ENCODE measurements around the gene TBC1D22B.
"Not testable (repeated sequence)": the region's sequence is repeated elsewhere in the genome, so short reads cannot be mapped to it uniquely, and the experiment has no call there.

TBC1D22B gene

DNA sequence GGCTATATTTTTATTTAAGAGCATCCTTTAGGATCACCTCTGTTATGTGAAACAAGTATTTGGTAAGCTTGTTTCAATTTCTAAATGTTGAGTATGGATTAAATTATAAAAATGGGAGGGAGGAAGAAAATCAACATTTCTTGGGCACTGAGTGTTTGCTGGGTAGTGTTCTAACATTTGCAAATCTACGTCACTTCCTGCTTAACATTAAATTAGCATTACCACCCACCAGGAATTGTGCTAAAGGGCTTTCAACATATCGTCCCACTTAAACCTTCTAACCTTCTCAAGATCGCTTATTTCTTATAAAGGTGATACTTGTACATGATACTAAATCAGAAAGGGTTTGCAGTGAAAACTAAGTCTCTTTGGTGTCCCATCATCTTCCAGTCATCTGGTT is 8.3 kb downstream of the TBC1D22B start:
- DNase-seq (ENCODE audit: low spot score), result no peak

GRCh38 chr6:37269105-37269504 is 11.5 kb downstream of the TBC1D22B start:
- no peak for DNase-seq (ENCODE audit: low spot score)

DNA sequence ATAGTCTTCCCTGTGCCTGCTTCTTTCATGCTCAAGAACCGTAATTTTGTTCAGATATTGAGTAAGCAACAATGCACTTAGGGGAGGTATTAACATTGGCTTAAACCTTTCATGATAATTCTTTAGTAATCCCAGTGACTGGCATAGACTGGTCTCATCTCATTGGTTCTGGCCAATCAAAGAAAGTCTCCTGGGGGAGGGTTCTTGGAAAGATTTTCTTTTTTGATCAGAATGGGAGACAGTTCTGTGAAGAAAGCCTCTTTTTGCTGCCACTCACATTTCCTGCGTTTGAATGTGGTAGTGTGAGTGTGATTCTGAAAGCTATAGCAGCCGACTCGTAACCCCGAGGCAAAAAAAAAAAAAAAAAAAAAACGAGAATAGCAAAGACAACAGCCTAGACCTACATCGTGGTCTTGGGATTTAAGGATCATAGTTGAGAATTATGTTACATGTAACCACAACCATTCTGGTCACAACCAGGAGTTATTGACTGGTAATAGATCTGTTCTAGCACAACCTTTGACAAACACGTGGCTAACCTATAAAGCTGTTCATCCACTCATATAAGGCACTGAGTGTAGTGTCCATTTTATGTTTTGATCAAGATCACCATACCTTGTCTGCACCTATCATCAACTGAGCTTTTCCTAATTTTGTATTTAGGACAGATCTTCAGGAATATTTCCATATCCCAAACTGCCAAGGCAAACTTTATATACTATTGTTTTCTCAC is 15.4 kb downstream of the TBC1D22B start:
- no peak for DNase-seq (ENCODE audit: low spot score)

DNA sequence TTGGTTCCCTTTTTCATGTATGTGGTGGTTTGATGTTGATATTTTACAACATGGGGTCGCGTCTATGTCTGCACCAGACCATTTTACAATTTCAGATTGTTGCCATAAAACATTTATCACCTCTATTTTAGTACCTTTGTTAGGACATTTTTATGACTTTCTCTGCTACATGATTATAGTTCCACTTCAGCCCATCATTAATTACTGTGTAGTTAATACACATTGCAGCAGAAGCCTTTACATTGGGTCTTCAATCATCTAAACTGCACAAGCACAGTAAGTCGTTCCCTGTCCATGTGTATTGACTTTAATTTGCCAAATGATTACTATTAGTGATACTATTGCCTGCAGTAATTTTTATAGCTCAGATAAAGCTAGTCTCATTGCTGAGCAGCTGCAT is 16.1 kb downstream of the TBC1D22B start:
- no peak for DNase-seq (ENCODE audit: low spot score)

GRCh38 chr6:37275350-37275749 is 17.8 kb downstream of the TBC1D22B start:
- no peak for DNase-seq (ENCODE audit: low spot score)

- DNase-seq (ENCODE audit: low spot score), result no peak
Observed at GRCh38 chr6:37277001-37277409, 19.4 kb downstream of the TBC1D22B start.

DNA sequence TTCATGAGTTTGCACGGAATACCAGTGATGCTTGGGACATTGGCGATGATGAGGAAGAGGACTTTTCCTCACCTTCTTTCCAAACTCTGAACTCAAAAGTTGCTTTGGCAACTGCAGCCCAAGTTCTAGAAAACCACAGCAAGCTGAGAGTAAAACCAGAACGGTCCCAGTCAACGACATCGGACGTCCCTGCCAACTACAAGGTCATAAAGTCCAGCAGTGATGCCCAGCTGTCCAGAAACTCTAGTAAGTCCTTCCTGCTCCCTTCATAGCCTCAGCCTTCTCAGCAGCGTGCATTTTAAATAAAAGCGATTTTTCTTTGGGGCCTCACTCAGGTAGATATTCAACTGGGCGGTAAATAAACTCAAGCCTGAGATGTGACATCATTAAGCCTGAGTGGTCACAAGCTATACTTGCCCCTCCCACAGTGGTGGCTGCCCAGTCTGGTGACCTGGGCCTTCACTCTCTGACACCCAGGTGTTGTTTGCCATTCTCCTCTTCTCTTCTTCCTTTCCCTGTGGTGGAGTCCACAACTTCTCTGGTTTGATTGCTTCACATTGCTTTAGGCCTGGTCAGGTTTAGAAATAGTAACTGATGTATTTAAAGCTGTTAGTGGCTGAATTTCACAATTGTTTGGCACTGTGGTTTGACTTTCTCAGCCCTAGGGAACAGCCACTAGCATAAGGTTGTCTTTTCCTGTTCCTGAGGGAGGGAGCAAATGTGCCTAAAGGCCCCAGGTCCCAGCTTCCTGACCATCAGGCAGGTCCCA is 22.0 kb downstream of the TBC1D22B start:
- no peak for DNase-seq (ENCODE audit: low spot score)

DNA sequence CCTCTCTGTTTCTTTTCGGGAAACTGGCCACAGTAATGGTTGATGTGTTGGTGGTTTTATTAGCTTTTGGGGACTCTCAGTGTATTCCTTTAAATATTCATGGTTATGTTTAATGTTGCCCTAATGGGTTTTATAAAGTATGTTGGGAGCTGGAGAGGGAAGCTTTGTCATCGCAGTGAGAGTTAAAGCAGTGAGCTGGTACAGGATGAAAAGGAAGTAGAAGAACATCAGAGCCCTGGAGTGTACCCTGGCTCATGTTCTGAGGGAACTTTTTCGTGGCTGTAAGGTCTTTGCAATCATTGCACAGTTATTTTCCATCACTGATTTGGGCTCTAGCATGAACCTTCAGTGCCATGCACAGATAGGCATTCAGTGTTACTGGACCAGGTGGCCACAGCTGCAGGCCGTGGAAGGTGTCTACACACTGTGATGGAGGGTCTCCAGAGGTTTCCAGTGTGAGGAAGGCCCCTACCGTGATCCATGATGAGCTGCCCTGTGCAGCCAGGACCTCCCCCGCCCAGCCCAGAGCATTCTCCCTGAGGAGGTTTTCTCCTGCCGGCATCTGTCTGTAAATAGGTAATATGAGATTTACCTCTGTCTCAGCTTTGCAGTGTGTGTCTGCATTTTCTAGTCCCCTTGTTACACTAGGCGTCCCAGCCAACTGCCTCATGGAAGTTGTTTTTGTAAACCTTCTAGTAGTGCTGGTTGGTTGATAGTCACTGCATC is 22.8 kb downstream of the TBC1D22B start:
- DNase-seq (ENCODE audit: low spot score), result no peak

- DNase-seq (ENCODE audit: low spot score), result no peak
Observed at GRCh38 chr6:37282371-37282770, 24.8 kb downstream of the TBC1D22B start.

- no peak for DNase-seq (ENCODE audit: low spot score)
Observed at GRCh38 chr6:37283268-37283667, 25.7 kb downstream of the TBC1D22B start.

DNA sequence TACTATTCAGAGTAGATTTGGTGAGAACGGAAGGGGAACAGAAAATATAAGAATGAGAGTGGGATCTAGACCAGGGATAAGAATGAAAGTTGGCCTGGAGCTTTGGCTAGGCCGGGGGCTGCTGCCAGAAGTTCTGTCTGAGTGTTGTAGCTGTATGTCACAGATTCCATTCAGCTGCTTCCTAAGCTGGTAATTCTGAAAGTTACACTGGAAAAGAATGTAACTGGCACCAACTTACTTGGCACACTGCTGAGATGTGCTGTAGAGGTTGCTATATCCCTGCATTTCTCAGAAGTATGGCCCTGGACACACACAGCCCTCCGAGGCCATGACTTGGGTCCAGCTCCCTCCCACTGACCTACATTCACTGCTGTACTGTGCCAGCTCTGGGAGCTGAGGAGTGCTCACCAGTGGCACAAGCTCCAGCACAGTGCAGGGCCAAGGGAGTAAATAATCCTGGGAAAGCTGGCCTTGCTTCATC is 26.1 kb downstream of the TBC1D22B start:
- DNase-seq (ENCODE audit: low spot score), result no peak

DNA sequence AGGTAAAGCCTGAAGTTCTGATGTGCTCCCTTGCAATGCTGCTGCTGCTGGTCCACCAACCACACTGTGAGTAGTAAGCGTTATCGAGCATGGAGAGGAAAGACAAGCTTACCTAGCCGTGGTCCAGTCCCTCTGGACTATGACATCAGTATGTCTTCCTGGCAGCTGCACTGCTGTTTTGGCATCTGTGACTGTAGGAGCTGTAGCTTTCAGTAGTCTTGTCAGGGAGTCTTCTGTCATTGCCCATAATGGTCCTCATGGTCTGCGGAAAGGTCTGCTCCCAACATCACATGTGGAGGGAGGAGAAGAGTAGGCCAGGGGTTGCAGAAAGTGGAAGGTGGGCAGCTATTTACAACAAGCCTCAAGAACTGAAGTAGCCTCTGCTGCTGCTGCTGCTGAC is 27.2 kb downstream of the TBC1D22B start:
- DNase-seq (ENCODE audit: low spot score), result no peak

DNA sequence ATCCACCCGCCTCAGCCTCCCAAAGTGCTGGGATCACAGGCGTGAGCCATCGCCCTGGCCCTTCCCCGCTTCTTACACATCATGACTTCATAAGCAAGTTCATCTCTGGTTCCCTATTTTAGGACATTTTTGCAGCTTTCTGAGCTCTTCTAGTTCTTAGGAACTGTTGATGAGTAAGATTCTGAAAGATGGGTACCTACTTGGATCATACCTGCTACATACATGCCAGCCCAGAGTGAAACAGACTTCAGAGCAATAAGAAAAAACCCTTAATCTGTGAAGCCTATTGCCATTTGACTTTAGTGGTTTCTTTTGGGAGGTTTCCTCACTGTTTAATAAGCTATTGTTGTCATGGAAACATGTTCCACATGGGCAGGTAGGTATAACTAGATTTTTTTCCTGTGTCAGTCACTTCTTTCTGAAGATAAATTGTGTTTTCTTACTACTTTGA is 28.3 kb downstream of the TBC1D22B start:
- DNase-seq (ENCODE audit: low spot score), result no peak

DNA sequence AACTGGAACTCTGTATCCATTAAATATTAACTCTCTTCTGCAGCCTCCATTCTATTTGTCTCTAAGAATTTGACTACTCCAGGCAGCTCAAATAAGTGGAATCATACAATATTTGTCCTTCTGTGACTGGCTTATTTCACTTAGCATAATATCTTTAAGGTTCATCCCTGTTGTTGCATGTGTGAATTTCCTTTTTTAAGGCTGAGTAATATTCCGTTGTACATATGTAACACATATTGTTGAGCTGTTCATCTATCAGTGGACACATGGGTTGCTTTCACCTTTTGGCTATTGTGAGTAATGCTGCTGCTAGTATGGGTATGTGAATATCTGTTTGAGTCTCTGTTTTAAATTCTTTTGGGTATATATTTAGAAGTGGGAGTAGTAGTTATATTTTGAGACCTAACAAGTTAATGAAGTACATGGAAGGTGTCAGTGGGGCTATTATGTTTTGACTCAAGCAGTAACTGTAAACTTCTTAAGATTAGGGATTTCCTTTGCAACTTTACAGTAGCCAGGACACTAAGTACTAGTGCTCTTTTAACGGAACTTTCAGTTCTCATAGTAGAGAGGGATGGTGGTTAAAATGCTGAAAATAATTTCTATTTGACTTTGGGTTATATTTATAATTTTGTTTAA is 30.1 kb downstream of the TBC1D22B start:
- DNase-seq (ENCODE audit: low spot score), result no peak

DNA sequence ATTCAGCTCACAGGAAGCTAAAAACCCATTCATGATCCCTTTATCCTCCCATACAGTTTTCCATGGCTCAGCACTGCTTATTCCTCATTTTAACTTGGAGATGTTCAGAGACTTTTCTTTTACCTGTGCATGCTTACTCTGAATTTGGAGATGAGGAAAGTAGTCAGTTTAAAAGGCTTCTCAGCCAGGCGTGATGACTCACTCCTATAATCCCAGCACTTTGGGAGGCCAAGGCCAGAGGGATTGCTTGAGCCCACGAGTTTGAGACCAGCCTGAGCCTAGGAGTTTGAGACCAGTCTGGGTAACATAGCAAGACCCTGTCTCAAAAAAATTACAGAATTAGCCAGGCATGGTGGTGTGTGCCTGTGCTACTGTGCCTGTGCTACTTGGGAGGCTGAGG is 30.7 kb downstream of the TBC1D22B start:
- no peak for DNase-seq (ENCODE audit: low spot score)

- no peak for DNase-seq (ENCODE audit: low spot score)
Observed at GRCh38 chr6:37289931-37290330, 32.4 kb downstream of the TBC1D22B start.

DNA sequence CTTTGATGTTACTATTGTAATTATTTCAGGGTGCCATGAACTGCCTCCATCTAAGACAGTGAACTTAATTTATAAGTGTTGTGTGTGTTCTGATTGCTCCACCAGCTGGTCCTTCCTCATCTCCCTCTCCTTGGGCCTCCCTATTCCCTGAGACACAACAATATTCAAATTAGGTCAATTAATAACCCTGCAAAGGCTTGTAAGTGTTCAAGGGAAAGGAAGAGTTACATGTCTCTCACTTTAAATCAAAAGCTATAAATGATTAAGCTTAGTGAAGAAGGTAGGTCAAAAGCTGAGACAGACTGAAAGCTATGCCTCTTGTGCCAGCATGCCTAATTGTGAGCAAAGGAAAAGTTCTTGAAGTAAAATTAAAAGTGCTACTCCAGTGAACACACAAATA is 35.9 kb downstream of the TBC1D22B start:
- DNase-seq (ENCODE audit: low spot score), result no peak

DNA sequence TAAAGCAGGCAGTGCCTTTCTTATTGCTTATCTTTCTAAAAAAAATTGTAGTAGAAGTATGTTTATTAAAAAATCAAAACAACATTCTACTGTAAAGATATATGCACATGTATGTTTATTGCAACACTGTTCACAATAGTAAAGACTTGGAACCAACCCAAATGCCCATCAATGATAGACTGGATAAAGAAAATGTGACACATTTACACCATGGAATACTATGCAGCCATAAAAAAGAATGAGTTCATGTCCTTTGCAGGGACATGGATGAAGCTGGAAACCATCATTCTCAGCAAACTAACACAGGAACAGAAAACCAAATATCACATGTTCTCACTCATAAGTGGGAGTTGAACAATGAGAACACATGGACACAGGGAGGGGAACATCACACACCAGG is 40.1 kb downstream of the TBC1D22B start:
- not testable (repeated sequence) for DNase-seq (ENCODE audit: low spot score)

GRCh38 chr6:37298958-37299357 is 41.4 kb downstream of the TBC1D22B start:
- DNase-seq (ENCODE audit: low spot score), result no peak

GRCh38 chr6:37299990-37300389 is 42.4 kb downstream of the TBC1D22B start:
- DNase-seq (ENCODE audit: low spot score), result no peak

DNA sequence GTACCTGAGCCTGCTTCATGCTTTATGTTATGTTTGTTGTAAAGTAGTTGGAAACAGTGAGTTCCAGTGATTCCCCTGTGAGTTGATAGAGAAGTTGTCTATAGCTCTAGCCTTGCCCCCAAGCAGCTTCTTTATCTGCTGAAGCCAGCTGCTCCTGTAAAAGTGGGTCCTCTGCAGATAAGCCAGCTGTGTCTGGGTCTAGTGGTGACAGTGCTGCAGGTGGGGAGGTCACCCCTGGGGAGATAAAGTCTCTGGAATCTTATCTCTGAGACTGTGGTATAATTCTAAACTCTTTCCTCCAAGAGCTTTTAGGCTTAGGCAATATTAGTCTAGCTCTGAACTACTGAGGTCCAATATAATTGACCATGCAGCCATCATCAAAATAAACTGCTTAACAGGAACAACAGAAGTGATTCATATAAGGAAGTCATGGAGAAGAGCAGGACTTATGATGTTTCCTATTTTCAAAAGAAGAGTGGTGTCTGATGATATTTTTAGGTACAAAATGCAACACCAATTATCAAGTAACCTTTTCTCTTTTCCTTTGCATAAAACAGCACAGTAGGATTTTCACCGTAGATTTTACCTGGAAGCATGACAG is 44.6 kb downstream of the TBC1D22B start:
- no peak for DNase-seq (ENCODE audit: low spot score)
